Activated naive CD4-positive, alpha-beta T cell treated with anti-CD3 and anti-CD28 coated beads, Interleukin-2, amount 10 ng/mL, durations not matched to agents 7 days and 5 days (primary cell): ENCODE data around the gene CCDC187.
A peak's percentile ranks its signal among the peaks of the same experiment; 100 is the strongest.

Experiments used
- CTCF ChIA-PET: fragments of 350-600 bp; sonication (Branson Sonifier 250); formaldehyde crosslinking; loops from one replicate; lab custom pipeline; 2021; ENCODE audit warnings: antibody characterized with exemption; lab: Charles Lee
- DNase-seq: peaks from one replicate; pipeline ENCODE4 v3.0.0-alpha.2; 2020
- H3K27ac Mint-ChIP-seq: one replicate; pipeline ENCODE4 v1.8.0; 2021; ENCODE audit warnings: mild to moderate bottlenecking, moderate library complexity, mixed read lengths
- H3K27me3 Mint-ChIP-seq: one replicate; pipeline ENCODE4 v1.8.0; 2021; ENCODE audit warnings: mild to moderate bottlenecking, mixed read lengths
- H3K36me3 Mint-ChIP-seq: one replicate; pipeline ENCODE4 v1.8.0; 2021; ENCODE audit warnings: mixed read lengths
- H3K4me1 Mint-ChIP-seq: one replicate; pipeline ENCODE4 v1.8.0; 2021; ENCODE audit warnings: mixed read lengths
- H3K4me3 Mint-ChIP-seq: one replicate; pipeline ENCODE4 v1.8.0; 2021; ENCODE audit warnings: mild to moderate bottlenecking, moderate library complexity, mixed read lengths
- H3K9me3 Mint-ChIP-seq: one replicate; pipeline ENCODE4 v1.8.0; 2021; ENCODE audit warnings: mixed read lengths

CCDC187 gene

GRCh38 chr9:136289651-136290507, 14.0 kb downstream of the CCDC187 start:
- Mint-ChIP-seq H3K27ac (no peak overlapping the region), H3K36me3 (no peaks in the 10 kb centered on the region), H3K4me3 (no peak overlapping the region), H3K27me3 (no peaks in the 10 kb centered on the region), H3K4me1 (no peaks in the 10 kb centered on the region), H3K9me3 (no peaks in the 10 kb centered on the region)
- CTCF ChIA-PET = no interaction called here
- DNase-seq = no peak

- no peaks in the 10 kb centered on the region for H3K9me3 Mint-ChIP-seq
- H3K36me3 Mint-ChIP-seq = no peaks in the 10 kb centered on the region
- peaks cover 5% of the 10 kb centered on the region for H3K4me1 Mint-ChIP-seq
- H3K27ac Mint-ChIP-seq = no peak overlapping the region
- CTCF ChIA-PET = no interaction called here
- no peak overlapping the region for H3K4me3 Mint-ChIP-seq
- no peak for DNase-seq
- peaks cover 6% of the 10 kb centered on the region for H3K27me3 Mint-ChIP-seq
Measured at GRCh38 chr9:136287960-136288753, 15.7 kb downstream of the CCDC187 start.

- CTCF ChIA-PET = interaction anchor here (1.6 kb wide), 1 partner anchor 116 kb away, joined by 7 read pairs; no protein-coding TSS in a partner anchor
- Mint-ChIP-seq H3K27me3 (peaks cover 14% of the 10 kb centered on the region), H3K36me3 (no peaks in the 10 kb centered on the region), H3K4me1 (peaks cover 7% of the 10 kb centered on the region), H3K4me3 (no peak overlapping the region), H3K27ac (no peak overlapping the region), H3K9me3 (no peaks in the 10 kb centered on the region)
- no peak for DNase-seq
Measured at GRCh38 chr9:136286987-136287379, 16.9 kb downstream of the CCDC187 start.

- H3K4me1 Mint-ChIP-seq = peaks cover 7% of the 10 kb centered on the region
- H3K27me3 Mint-ChIP-seq = peaks cover 14% of the 10 kb centered on the region
- no peak overlapping the region for H3K4me3 Mint-ChIP-seq
- CTCF ChIA-PET = interaction anchor here (1.6 kb wide), 1 partner anchor 116 kb away, joined by 7 read pairs; no protein-coding TSS in a partner anchor
- no peaks in the 10 kb centered on the region for H3K9me3 Mint-ChIP-seq
- no peaks in the 10 kb centered on the region for H3K36me3 Mint-ChIP-seq
- H3K27ac Mint-ChIP-seq = no peak overlapping the region
- DNase-seq = no peak
Measured at GRCh38 chr9:136286359-136286986, 17.4 kb downstream of the CCDC187 start.

- no peaks in the 10 kb centered on the region for H3K9me3 Mint-ChIP-seq
- no peaks in the 10 kb centered on the region for H3K36me3 Mint-ChIP-seq
- no peak overlapping the region for H3K4me3 Mint-ChIP-seq
- DNase-seq = no peak
- no peak overlapping the region for H3K27ac Mint-ChIP-seq
- CTCF ChIA-PET = interaction anchor here (1.6 kb wide), 1 partner anchor 115 kb away, joined by 7 read pairs; no protein-coding TSS in a partner anchor
- peaks cover 18% of the 10 kb centered on the region for H3K27me3 Mint-ChIP-seq
- peaks cover 7% of the 10 kb centered on the region for H3K4me1 Mint-ChIP-seq
Measured at GRCh38 chr9:136285501-136286358, 18.2 kb downstream of the CCDC187 start.

GRCh38 chr9:136284951-136285350, 18.9 kb downstream of the CCDC187 start:
- Mint-ChIP-seq H3K9me3 (no peaks in the 10 kb centered on the region), H3K36me3 (no peaks in the 10 kb centered on the region), H3K4me1 (peaks cover 7% of the 10 kb centered on the region), H3K27ac (no peak overlapping the region), H3K4me3 (no peak overlapping the region), H3K27me3 (peaks cover 18% of the 10 kb centered on the region)
- DNase-seq = no peak
- CTCF ChIA-PET = interaction anchor here (1.0 kb wide), 1 partner anchor 114 kb away, joined by 4 read pairs; no protein-coding TSS in a partner anchor

- Mint-ChIP-seq H3K27me3 (peaks cover 21% of the 10 kb centered on the region), H3K4me1 (peaks cover 7% of the 10 kb centered on the region), H3K36me3 (no peaks in the 10 kb centered on the region), H3K27ac (no peak overlapping the region), H3K4me3 (no peak overlapping the region), H3K9me3 (no peaks in the 10 kb centered on the region)
- no peak for DNase-seq
- CTCF ChIA-PET = interaction anchor here (1.0 to 2.3 kb wide), 2 partner anchors 17 to 114 kb away, joined by 4 to 10 read pairs; no protein-coding TSS in a partner anchor
Measured at GRCh38 chr9:136284311-136284710, 19.6 kb downstream of the CCDC187 start.

- peak; percentile 82 for DNase-seq
- CTCF ChIA-PET = interaction anchor here (0.6 to 2.3 kb wide), 7 partner anchors 9 to 115 kb away, joined by 3 to 10 read pairs (median 3); no protein-coding TSS in a partner anchor
- Mint-ChIP-seq H3K4me3 (no peak overlapping the region), H3K27ac (no peak overlapping the region), H3K36me3 (no peaks in the 10 kb centered on the region), H3K4me1 (peaks cover 7% of the 10 kb centered on the region), H3K9me3 (no peaks in the 10 kb centered on the region), H3K27me3 (peaks cover 22% of the 10 kb centered on the region)
Measured at GRCh38 chr9:136283291-136284235, 20.3 kb downstream of the CCDC187 start.

- Mint-ChIP-seq H3K9me3 (no peaks in the 10 kb centered on the region), H3K4me1 (peaks cover 7% of the 10 kb centered on the region), H3K27me3 (peaks cover 33% of the 10 kb centered on the region), H3K36me3 (no peaks in the 10 kb centered on the region), H3K27ac (no peak overlapping the region), H3K4me3 (no peak overlapping the region)
- CTCF ChIA-PET = interaction anchor here (0.8 to 2.3 kb wide), 5 partner anchors 15 to 113 kb away, joined by 3 to 10 read pairs (median 3); no protein-coding TSS in a partner anchor
- peak; percentile 50 for DNase-seq
Measured at GRCh38 chr9:136282272-136282861, 21.5 kb downstream of the CCDC187 start.

GRCh38 chr9:136281421-136282271, 22.2 kb downstream of the CCDC187 start:
- Mint-ChIP-seq H3K27ac (no peak overlapping the region), H3K36me3 (no peaks in the 10 kb centered on the region), H3K27me3 (peaks cover 33% of the 10 kb centered on the region), H3K9me3 (no peaks in the 10 kb centered on the region), H3K4me1 (peaks cover 7% of the 10 kb centered on the region), H3K4me3 (no peak overlapping the region)
- DNase-seq = no peak
- CTCF ChIA-PET = interaction anchor here (0.7 to 1.8 kb wide), 3 partner anchors 54 to 123 kb away, joined by 3 to 4 read pairs (median 3); no protein-coding TSS in a partner anchor

GRCh38 chr9:136280535-136281315, 23.2 kb downstream of the CCDC187 start:
- DNase-seq = no peak
- Mint-ChIP-seq H3K4me3 (no peak overlapping the region), H3K27me3 (peaks cover 33% of the 10 kb centered on the region), H3K4me1 (peaks cover 7% of the 10 kb centered on the region), H3K9me3 (no peaks in the 10 kb centered on the region), H3K36me3 (no peaks in the 10 kb centered on the region), H3K27ac (no peak overlapping the region)
- CTCF ChIA-PET = interaction anchor here (0.7 to 1.3 kb wide), 2 partner anchors 54 to 122 kb away, joined by 3 read pairs; no protein-coding TSS in a partner anchor
